NK-92 treated with Interleukin-12 subunit alpha and Interleukin-12 subunit beta, amount 100 ng/mL, for 24 hours (cell line): ENCODE results near the gene RBMS3.

Experiments used
- DNase-seq: peaks from one replicate; lab custom pipeline; 2025; lab: John Stamatoyannopoulos, UW

Gene RBMS3

DNA sequence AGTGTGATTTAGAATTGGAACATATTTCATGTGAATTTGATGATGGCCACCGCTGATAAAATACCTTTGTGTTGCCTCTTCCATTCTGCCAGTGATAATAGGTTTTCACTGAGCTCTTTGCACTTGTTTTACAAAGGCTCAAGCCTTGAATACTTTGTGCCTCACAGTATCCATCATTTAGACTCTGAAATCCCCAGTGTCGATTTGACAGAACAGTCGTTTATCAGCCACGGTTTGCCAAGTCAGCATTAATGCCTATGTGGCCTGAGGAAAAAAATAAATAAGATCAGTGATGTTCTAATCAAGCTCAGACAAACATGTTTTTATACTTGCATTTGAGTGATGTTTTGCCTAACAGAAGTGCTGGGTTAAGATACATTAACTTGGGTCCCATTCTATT lies 399.1 kb downstream of the RBMS3 start:
- no peak for DNase-seq

DNA sequence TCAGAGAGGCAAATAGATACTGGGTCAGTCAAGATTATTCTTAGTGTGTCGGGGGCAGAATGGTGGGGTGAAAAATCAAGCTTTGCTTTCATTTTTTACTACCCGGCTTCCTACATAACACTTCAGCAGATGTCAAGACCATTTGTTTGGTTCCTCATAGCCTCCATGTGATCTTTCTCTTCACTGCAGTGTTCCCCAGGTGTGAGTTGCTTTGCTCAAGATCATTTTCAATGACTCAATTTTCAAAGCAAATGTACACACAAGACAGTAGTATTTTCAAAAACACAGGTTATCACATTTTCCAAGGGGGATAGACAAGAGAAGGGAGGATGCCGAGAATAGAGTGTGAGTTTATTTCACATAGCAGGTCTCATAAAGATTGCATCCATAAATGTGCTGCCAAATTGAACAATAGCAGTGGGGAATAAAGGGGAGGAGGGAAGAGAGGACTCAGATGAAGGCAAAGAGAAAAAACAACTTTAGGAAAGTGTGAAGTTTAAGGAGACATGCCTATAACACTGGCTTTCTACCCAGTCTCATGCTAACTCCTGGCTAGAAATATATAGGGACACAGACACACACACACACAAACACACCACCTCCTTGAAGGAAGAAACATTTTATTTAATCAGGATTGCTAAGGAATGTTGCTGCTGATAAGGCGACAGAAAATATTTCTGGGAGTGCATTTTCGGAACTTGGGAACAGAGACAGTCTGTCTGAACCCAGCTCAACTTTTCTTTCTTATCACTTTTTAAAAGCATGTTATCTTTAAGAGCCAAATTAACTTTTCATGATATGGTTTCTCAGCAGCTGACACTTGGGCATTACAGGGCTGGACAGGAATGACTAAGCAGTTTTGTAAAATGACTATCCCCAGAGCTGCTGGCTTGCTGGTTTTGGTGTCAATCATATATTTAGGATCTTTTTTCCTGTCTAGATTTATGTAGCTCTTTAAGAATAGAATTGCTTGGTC lies 402.4 kb downstream of the RBMS3 start:
- DNase-seq: no peak

DNA sequence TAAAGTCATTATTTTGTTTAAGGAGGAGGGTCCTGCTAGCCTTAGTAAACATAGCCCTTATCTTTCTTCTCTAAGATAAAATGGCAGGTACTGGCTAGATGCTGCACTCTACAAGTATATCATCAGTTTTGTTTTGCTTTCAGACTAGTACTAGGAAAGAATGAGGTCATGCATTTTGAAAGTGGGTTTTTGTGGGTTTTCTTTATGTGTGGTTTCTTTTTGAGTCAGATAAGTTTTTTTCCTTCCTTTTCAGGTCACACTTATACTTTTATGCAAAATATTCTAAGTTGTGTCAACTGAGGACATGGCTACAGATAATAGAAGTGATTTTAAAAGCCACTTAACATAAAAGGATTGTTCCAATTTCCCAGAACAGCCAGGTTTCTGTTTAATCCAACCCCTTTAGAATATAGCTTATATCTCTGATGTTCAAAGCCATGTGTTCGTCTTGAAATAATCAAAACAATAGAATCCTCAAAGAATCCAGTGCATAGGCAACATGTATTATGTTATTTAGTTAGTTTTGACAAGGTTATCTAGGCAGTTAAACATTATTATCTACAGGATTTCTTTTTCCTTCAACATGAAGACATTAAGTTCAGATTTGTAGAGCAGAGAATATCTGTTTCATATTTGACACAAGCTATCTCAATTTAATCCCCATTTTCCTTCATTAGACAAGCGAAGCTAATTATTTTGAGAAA lies 406.2 kb downstream of the RBMS3 start:
- DNase-seq: no peak

DNA sequence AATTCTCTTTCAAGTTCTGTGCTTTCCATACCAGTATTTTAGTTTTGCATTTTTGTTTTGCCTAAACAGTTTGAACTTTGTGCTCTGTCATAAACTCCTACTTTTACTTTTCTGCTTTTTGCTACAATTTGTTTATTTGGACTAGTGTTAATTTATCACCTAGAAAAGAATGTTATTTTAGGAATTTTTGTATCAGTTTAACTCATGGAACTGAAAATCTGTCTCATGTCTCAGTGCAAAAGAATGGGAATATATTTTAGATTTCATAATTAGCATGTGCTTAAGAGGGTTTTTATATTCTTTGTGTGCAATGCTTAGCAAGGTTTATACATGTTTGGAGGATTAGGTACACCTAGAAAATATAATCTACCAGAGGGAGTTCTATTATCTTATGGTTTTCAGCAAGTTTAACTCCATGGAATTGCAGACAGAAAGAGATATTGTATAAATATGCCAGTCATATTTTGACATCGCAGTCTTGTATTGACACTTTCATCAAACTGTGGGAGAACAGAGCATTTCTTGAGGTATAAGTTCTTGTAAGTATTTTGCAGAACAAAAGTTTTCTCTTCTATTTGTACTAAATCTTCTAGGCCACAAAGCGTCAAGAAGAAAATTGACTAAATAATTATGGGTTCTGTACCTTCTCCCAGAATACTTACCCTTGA lies 409.9 kb downstream of the RBMS3 start:
- no peak for DNase-seq

DNA sequence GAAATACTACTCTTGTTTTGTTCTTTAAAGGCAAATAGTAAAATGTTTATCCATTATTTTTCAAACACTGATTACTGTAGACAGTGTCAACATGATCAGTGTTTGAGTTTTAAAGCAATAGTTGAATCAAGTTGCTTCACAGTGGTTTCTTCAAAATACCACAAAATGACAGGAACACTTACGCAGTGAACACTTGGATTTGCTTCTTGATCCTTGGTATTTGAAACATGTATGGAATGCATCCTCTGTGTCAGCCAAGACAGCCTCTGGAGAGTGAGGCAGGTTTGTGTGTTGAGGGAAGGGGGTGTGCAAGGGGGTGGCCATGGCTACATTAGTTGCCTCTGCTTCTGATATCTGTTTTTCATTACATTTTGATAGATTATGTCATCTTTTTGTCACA lies 413.0 kb downstream of the RBMS3 start:
- DNase-seq: no peak

DNA sequence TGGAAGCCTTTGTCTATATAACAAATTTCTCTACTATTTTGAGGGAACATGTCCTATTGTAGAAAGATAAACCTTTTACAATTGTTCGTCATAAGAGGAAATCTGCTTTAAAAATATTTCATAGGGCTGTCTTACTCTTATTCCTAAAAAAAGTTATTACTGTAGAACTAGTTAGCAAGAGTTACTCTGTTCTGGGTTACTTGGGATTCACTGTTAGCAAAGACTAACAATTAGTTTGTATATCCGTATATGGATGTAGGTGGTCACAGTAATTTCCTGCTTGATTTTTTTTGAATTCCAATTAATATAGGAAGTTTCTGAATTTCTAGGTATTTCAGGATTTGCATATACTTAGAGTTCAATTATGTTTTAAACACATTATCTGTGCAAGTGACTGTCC lies 413.5 kb downstream of the RBMS3 start:
- DNase-seq: no peak

DNA sequence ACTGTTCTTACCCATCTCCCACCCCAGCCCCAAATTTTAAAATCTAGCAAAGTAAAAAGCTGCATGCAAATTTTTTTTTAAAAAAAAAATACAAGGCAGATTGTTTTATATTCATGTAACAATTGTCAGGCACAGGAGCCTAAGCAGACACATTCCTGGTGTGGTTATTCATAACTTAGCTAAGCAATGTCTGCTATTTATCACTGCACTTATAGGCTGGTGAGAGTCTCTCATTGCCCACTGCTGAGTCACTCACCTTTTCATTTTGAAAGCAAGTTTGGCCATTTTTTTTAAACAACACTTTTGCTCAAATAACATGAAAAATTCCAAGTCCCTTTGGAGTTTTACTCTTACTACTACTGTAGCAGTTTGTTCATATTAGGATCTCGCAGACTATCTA lies 413.9 kb downstream of the RBMS3 start:
- no peak for DNase-seq

DNA sequence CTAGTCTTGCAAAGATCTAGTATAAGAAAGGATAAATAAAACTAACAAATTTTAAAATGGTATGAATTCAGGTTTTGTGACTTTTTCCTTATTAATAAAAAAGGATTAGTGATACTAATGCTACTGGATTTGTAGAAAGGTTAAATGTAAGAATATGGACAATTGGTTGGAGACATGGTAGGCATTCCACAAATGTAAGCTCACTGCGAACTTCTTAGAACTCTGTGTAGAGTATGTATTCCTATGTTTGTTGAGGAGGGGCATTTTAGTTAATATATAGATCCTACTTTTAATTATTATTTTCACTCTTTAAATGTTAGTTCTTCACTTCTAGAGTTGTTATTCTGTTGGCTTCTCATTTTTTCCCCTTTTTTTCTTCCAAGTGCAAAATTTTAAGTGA lies 414.3 kb downstream of the RBMS3 start:
- DNase-seq: no peak

DNA sequence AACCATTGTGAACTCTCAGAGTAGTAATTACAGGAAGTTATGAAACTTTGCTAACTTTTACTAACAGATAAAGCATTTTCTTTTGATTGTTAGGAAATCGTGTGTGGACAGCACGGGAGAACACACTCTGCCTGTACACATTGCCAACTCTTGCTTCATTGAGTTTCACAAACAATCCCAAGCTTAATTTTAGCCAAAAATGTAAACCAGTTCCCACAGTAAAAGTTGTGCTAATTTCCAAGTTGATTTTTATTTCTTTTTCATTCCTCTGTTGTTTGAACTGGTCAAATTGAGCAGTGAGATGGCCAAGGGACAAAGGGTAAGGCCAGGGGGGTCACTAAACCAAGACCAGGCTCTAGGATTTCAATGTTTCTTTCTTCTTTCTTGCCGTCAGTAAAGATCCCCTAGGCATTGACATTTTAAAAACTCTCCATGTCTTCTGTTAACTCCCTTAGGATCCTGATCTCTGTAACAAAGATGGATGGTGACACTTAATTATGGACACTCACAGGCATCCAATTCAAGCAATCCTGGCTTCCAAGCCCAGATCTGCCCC lies 414.9 kb downstream of the RBMS3 start:
- DNase-seq: no peak

DNA sequence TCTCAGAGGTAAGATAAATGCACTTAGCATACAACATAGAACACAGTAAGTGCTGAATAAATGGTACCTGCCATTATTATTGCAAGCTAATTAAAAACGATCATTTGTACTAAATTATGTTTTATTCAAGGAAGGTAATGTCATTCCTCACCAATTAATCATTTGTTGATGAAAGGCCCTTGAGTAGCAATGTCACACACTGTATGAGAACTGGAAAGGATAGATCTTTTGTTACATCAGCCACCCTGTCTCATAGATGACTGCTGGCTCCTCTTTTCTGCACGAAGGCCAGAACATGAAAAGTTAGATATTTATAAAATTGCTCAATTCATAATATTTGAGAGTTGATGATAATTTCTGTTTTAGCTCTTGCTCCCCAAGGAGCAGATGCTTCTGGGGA lies 415.4 kb downstream of the RBMS3 start:
- no peak for DNase-seq

DNA sequence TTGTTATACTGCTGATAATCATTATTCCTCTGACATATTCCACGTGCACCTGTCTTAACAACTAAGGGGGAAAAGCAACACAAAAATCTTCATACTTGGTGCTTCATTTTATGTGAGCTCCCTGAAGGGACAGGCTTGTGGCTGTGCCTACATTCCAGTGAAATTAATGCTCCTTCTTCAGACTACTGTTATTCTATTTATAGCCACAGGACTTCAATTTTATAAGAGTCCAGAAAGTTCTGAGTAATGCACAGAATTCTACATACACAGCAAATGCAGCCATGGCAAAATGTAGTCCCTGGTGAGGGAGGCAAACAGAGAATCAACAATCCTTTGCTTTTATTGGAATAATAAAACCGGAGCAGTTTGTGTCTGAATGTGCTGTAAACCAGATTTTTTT lies 417.1 kb downstream of the RBMS3 start:
- no peak for DNase-seq

DNA sequence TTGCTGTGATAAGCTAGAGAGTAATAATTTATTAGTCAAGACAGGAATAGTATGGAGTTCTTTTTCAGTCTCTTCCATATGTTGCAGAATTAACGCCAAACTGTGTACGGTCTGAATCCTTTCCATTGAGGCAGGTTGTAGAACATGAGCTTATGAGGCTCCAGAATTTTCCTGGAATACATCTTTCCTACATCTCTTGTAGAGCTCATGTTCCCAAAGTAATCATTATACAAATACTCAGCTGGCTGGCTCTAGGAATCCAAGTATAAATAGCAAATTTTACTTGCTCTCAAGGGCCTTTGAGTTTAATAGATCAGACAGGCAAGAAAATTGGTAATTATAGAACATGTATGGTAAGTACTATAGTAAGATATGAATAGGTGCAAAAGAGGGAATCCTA lies 419.4 kb downstream of the RBMS3 start:
- no peak for DNase-seq

DNA sequence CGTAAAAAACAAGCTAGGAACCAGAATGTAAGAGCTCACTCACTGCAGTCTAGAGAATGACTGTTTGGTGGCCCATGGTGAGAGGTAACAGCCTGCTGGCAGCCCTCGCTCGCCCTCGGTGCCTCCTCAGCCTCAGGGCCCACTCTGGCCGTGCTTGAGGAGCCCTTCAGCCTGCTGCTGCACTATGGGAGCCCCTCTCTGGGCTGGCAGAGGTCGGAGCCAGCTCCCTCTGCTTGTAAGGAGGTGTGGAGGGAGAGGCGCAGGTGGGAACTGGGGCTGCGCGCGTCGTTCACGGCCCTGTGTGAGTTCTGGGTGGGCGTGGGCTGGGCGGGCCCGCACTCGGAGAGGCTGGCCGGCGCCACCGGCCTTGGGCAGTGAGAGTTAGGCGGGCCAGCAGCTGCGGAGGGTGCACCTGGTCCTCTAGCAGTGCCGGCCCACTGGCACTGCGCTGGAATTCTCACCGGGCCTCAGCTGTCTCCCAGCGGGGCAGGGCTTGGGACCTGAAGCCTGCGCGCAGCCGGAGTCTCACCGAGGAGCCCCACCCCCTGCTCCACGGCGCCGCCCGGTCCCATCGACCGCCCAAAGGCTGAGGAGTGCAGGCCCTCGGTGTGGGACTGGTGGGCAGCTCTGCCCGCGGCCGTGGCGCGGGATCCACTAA lies 420.6 kb downstream of the RBMS3 start:
- no peak for DNase-seq

DNA sequence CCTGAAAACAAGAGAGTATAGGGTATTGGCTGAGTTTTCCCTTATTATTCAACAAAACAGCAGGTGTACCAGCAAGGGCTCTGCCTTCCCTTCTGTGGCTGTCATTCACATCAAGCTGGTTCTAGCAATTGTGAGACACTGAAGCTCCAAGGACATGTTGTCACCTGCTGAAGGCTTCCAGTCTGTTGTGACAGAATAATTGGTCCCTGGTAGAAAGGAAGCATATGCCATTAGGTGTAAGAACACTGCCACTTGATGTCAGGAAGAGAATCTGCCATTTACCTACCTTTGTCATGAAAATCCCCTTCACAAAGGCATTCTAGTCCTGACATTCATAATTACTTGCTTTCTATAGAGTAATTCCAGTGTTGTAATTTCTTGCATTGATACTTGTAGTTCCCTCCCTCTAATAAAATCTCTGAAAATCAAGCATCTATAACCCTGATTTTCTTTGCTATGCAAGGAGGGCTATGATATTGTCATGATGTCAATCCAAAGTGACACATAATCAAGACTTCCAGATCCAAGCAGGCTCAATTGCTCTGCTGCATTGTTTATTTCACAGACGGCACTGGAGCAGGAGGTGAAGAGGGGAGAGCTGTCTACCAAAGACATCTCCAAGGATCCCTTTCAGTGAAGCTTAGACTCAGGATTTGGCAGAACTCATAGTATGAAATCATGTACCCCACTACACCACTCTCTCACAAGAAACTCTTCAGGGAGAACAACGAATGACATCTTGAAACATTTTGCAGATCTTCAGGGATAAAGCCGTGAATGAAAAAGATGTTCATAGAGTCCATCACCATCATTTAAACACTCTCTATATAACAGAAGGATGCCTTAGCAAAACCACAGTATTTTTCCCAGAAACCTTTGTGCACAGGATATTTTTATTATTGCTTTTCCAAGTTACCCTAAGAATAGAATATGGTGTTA lies 425.3 kb downstream of the RBMS3 start:
- DNase-seq: no peak

DNA sequence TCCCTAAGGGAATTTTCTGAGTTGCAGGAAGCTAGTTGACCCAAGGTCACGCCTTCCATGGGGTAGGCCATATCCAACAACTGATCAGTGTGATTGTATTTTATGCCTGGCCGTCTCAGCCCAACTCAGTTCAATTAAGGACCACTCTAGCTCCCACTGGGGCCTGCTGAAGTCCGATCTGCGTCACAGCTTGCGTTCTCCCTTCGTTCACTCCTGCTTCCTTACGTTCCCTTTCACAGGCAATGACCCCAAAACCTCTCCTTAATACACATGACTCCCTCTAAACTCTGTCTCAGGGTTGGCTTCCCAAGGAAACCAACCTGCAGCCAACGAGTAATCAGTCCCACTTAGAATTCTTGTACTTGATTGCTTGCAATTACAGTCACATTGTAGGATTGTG lies 428.0 kb downstream of the RBMS3 start:
- DNase-seq: no peak

DNA sequence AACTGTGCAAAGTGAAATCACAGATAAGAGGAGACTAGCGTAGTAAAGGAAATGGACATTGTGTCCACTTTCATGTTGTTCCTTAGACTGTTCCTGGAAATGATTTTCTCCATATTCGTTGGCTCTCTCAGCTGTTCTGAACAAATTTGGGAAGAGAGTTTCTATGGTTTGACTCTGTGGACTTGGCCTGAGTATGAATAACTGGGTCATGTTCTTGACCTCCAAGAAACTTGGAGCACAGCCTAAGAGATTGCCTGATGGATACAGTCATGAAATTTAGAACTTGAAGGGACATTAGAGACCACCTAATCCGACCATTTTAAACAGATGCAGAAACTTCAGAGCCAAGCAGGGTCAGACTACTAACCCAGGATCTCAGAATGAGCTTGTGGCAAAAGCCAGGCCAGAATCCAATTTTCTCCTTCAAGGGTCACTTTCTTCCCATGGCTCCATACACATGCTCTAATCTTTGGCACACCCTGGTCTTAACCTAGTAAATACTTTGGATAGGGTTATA lies 430.4 kb downstream of the RBMS3 start:
- no peak for DNase-seq

DNA sequence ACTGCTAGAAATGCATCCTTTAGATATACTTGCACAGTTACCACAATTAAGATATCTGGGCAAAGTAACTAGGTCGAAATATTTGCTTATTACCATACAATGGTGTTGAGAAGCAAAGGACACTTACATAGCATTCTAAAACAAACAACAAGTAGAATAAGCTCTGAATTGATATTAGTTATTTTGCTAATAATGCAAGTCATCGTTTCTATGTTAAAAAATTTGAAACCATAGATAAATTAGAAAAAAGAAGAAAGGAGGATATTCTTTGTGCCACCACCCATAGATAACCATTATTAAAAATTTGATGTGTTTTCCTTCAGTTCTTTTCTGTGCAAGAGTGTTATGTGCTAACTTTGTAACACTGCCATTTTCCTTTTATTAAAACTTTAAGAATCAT lies 435.3 kb downstream of the RBMS3 start:
- DNase-seq: no peak

DNA sequence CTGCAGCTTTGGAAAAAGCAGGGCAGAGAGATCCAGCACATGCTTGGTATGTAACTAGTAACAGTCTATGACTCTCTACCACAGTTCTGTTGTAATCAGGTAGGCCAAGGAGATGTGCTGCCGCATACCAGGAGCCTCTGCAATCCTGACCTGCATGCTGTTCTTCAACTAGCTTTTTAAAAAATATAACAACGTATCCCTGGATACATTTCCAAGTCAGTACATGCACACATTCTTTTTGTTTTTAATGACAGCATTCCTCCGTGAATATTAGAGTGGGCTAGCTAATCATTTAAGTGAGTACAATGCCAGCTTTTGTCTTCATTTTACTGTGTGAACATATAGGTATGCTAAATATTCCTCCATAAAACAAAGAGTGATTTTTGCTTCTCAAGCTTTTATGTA lies 437.8 kb downstream of the RBMS3 start:
- DNase-seq: no peak

DNA sequence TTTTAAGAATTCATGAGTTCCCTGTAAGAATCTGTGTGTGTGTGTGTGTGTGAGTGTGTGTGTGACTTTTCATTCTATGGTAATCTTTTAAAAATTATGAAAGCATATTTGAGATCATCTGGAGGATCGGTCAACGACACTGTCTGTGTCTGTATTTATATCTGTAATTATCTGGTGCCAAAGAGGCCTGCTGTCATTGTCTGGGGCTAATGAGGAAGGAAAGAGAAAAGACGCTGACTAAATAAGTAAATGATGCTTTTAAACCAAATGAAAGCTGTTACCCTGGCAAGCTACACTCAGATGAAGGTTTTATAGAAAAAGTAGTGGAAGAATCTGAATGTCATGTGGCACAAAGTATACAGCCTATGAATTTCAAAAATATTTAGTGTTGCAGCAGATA lies 439.8 kb downstream of the RBMS3 start:
- no peak for DNase-seq

DNA sequence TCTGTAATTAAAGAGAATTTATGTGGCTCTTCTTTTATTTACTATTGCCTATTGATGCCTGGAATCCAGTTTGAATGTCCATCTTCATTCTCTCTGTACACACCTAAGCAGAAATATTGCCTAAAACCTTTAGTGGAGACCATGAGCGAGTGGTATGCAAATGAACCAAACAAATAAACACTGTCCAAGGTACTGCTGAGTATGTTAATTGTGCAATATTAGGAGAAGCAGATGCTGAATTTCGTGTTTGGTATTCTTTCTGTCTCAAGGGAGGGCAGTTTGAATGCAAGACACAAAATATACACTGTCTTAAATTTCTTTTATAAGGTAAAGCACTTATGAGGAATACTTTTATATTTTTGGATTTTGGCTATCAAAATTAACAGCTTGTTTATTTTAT lies 440.9 kb downstream of the RBMS3 start:
- no peak for DNase-seq

DNA sequence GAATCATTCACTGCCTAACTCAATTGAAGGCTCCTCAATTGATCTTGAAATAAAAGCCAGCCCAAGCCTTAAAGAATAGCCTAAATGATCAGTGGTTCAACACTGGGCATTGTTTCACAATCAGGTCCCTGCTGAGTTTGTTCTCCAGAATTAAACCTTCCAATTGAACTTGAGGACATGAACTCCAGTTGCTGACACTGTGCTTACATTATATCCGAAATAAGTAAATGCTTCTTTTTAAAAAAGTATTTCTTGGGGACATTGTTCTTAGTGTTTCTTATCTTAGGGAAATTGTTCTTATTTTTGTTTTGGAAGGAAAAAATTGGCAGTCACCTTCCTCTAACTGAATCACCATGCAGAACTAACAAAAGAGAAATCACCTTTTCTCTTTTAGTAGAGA lies 450.2 kb downstream of the RBMS3 start:
- no peak for DNase-seq
